Fibroblast of villous mesenchyme (primary cell): ENCODE data around the gene JMJD1C. TPM values are rescaled to one million over a fixed set of nuclear protein-coding genes. Genes with fewer than 3 reads are reported as not detected.

ENCODE experiments used
- DNase-seq: peaks from one replicate; pipeline ENCODE4 v3.0.0-alpha.2; 2010; ENCODE audit warnings: low read depth
- H3K4me3 ChIP-seq: 2 replicates; pipeline ENCODE4 v1.5.1; 2011; ENCODE audit warnings: low read depth, mild to moderate bottlenecking, low read length
- CTCF ChIP-seq: IDR thresholded peaks from 2 replicates; pipeline ENCODE4 v1.5.1; 2012; ENCODE audit warnings: low read depth, mild to moderate bottlenecking, low read length; ENCODE audit not compliant: insufficient read depth
- total RNA-seq: library from RNA; depleted of rRNA; stranded (reverse); fragments of >200 nt; gene quantifications from 2 replicates; pipeline ENCODE4 v1.2.3, GENCODE V29; 2012

JMJD1C gene
- total RNA-seq, 1 donor: 98.4 TPM

GRCh38 chr10:63431962-63432797 lies 33.6 kb downstream of the JMJD1C start:
- DNase-seq: no peak
- TF ChIP-seq CTCF: no peak
- H3K4me3 ChIP-seq: no peak overlapping the region

GRCh38 chr10:63430999-63431356 lies 34.8 kb downstream of the JMJD1C start:
- TF ChIP-seq CTCF: no peak
- H3K4me3 ChIP-seq: no peak overlapping the region
- DNase-seq: no peak

- no peak for TF ChIP-seq CTCF
- H3K4me3 ChIP-seq: no peak overlapping the region
- DNase-seq: peak; percentile 73
These were observed 35.4 kb downstream of the JMJD1C start for GRCh38 chr10:63430091-63430998.

GRCh38 chr10:63429281-63429680 lies 36.5 kb downstream of the JMJD1C start:
- no peak overlapping the region for H3K4me3 ChIP-seq
- TF ChIP-seq CTCF: no peak
- DNase-seq: peak; percentile 66

GRCh38 chr10:63427013-63427412 lies 38.8 kb downstream of the JMJD1C start:
- H3K4me3 ChIP-seq: no peak overlapping the region
- no peak for DNase-seq
- TF ChIP-seq CTCF: no peak

GRCh38 chr10:63425512-63425911 lies 40.3 kb downstream of the JMJD1C start:
- no peak overlapping the region for H3K4me3 ChIP-seq
- no peak for TF ChIP-seq CTCF
- peak; percentile 31 for DNase-seq
